IMR-90 (cell line): Measurements from ENCODE around the gene SFPQ. TPM values are rescaled to one million over a fixed set of nuclear protein-coding genes. Genes with fewer than 3 reads are reported as not detected.

Experiments used
- ATAC-seq: fragments of 200-7000 bp; cut with Tn5 transposase; 2 replicates; pipeline ENCODE4 v1.9.1; 2020; ENCODE audit warnings: low read depth, mild to moderate bottlenecking, moderate library complexity
- BruUV-seq: library from RNA; stranded (reverse); fragments of 400-500 nt; replicated peaks from 2 replicates; lab custom pipeline; 2021; lab: Mats Ljungman, UMichigan
- CTCF ChIA-PET: fragments of 300-600 bp; formaldehyde crosslinking; extraction: SDS; loops from one replicate; lab custom pipeline; 2021; ENCODE audit warnings: antibody characterized with exemption; lab: Yijun Ruan, JAX
- POLR2A ChIA-PET: fragments of 300-600 bp; sonication (Branson Sonifier 250); formaldehyde crosslinking; loops from one replicate; lab custom pipeline; 2022; ENCODE audit warnings: antibody characterized with exemption; ENCODE audit not compliant: unreplicated experiment; lab: Charles Lee
- DNase-seq: peaks from one replicate; pipeline ENCODE4 v3.0.0; 2013
- H2AFZ ChIP-seq: replicated peaks from 2 replicates; pipeline ENCODE3; 2013; ENCODE audit warnings: low read length, mild to moderate bottlenecking; ENCODE audit not compliant: poor library complexity
- H2AK5ac ChIP-seq: 2 replicates; pipeline ENCODE4 v1.6.1; 2013; ENCODE audit warnings: low read depth, low read length, inconsistent platforms
- H2AK9ac ChIP-seq: replicated peaks from 2 replicates; pipeline ENCODE3; 2013; ENCODE audit warnings: mild to moderate bottlenecking, low read depth, low read length, moderate library complexity; ENCODE audit not compliant: poor library complexity
- H2BK120ac ChIP-seq: 2 replicates; pipeline ENCODE4 v1.6.1; 2013; ENCODE audit warnings: low read depth, low read length, inconsistent platforms
- H2BK15ac ChIP-seq: 3 replicates; pipeline ENCODE4 v1.6.1; 2013; ENCODE audit warnings: low read depth, low read length, inconsistent platforms
- H2BK20ac ChIP-seq: 2 replicates; pipeline ENCODE4 v1.6.1; 2013; ENCODE audit warnings: low read depth, mild to moderate bottlenecking, inconsistent platforms, low read length, moderate library complexity
- H2BK5ac ChIP-seq: 2 replicates; pipeline ENCODE4 v1.6.1; 2013; ENCODE audit warnings: mild to moderate bottlenecking, low read depth, low read length, inconsistent platforms; ENCODE audit not compliant: poor library complexity, severe bottlenecking
- H3K14ac ChIP-seq: replicated peaks from 2 replicates; pipeline ENCODE4 v1.6.1; 2013; ENCODE audit warnings: low read depth, low read length, inconsistent platforms
- H3K18ac ChIP-seq: 2 replicates; pipeline ENCODE4 v1.6.1; 2013; ENCODE audit warnings: low read depth, low read length, control low read depth
- H3K23ac ChIP-seq: 2 replicates; pipeline ENCODE4 v1.6.1; 2013; ENCODE audit warnings: low read depth, low read length, inconsistent platforms
- H3K27ac ChIP-seq: 2 replicates; pipeline ENCODE4 v1.5.1; 2013; ENCODE audit warnings: mild to moderate bottlenecking, control low read depth, low read length; ENCODE audit not compliant: insufficient read depth
- H3K27me3 ChIP-seq: 2 replicates; pipeline ENCODE4 v1.6.1; 2013; ENCODE audit warnings: low read length; ENCODE audit not compliant: control insufficient read depth, insufficient read depth
- H3K36me3 ChIP-seq: 2 replicates; pipeline ENCODE4 v1.6.1; 2013; ENCODE audit warnings: low read length, mixed read lengths; ENCODE audit not compliant: control insufficient read depth, insufficient read depth
- H3K4ac ChIP-seq: 2 replicates; pipeline ENCODE4 v1.6.1; 2013; ENCODE audit warnings: low read depth, low read length, inconsistent platforms
- H3K4me1 ChIP-seq: 2 replicates; pipeline ENCODE4 v1.6.1; 2013; ENCODE audit warnings: low read length, mixed read lengths; ENCODE audit not compliant: control insufficient read depth, insufficient read depth
- H3K4me2 ChIP-seq: 2 replicates; pipeline ENCODE4 v1.6.1; 2013; ENCODE audit warnings: low read depth, mild to moderate bottlenecking, control low read depth, low read length, moderate library complexity
- H3K4me3 ChIP-seq: 2 replicates; pipeline ENCODE4 v1.5.1; 2013; ENCODE audit warnings: low read depth, mild to moderate bottlenecking, control low read depth, low read length, moderate library complexity; ENCODE audit not compliant: insufficient read depth
- H3K56ac ChIP-seq: 2 replicates; pipeline ENCODE4 v1.6.1; 2013; ENCODE audit warnings: low read length, inconsistent platforms; ENCODE audit not compliant: insufficient read depth; ENCODE audit errors: extremely low read depth
- H3K79me1 ChIP-seq, 2 experiments: 2 replicates each; pipeline ENCODE4 v1.6.1; 2013; ENCODE audit warnings: low read length in 2 of 2, inconsistent platforms in 1 of 2, low read depth in 1 of 2
- H3K9ac ChIP-seq: 2 replicates; pipeline ENCODE4 v1.6.1; 2013; ENCODE audit warnings: low read depth, low read length, control low read depth
- H3K9me1 ChIP-seq: 2 replicates; pipeline ENCODE4 v1.6.1; 2013; ENCODE audit warnings: low read length, inconsistent platforms; ENCODE audit not compliant: insufficient read depth
- H3K9me3 ChIP-seq: 2 replicates; pipeline ENCODE4 v1.6.1; 2013; ENCODE audit warnings: low read length; ENCODE audit not compliant: control insufficient read depth, insufficient read depth
- H4K20me1 ChIP-seq: 2 replicates; pipeline ENCODE4 v1.6.1; 2013; ENCODE audit warnings: low read length, inconsistent platforms; ENCODE audit not compliant: insufficient read depth
- H4K5ac ChIP-seq: 2 replicates; pipeline ENCODE4 v1.6.1; 2013; ENCODE audit warnings: mild to moderate bottlenecking, low read depth, low read length, control low read depth
- H4K8ac ChIP-seq, 2 experiments: 2 replicates each; pipeline ENCODE4 v1.6.1; 2013; ENCODE audit warnings: low read depth in 2 of 2, low read length in 2 of 2, control low read depth in 1 of 2, inconsistent platforms in 1 of 2
- H4K91ac ChIP-seq: 2 replicates; pipeline ENCODE4 v1.6.1; 2013; ENCODE audit warnings: low read depth, low read length, inconsistent platforms; ENCODE audit not compliant: insufficient read depth
- BHLHE40 ChIP-seq: fragments of 150-350 bp; IDR thresholded peaks from 2 replicates; pipeline ENCODE4 v1.6.1; 2016; ENCODE audit warnings: mild to moderate bottlenecking, low read depth, low read length
- CHD1 ChIP-seq: IDR thresholded peaks from 2 replicates; pipeline ENCODE4 v1.6.1; 2012; ENCODE audit warnings: low read depth, low read length, improper control_type of control experiment
- MAZ ChIP-seq: IDR thresholded peaks from 2 replicates; pipeline ENCODE4 v1.6.1; 2012; ENCODE audit warnings: low read depth, mild to moderate bottlenecking, low read length, improper control_type of control experiment, moderate library complexity, borderline replicate concordance
- MXI1 ChIP-seq: IDR thresholded peaks from 2 replicates; pipeline ENCODE4 v1.6.1; 2012; ENCODE audit warnings: low read depth, mild to moderate bottlenecking, low read length, moderate library complexity, borderline replicate concordance
- NFE2L2 ChIP-seq: fragments of 150-350 bp; IDR thresholded peaks from 2 replicates; pipeline ENCODE4 v1.6.1; 2016; ENCODE audit warnings: low read depth, mild to moderate bottlenecking, low read length
- POLR2A ChIP-seq: IDR thresholded peaks from 2 replicates; pipeline ENCODE4 v1.6.1; 2012; ENCODE audit warnings: mild to moderate bottlenecking, low read depth, low read length
- RAD21 ChIP-seq: IDR thresholded peaks from 2 replicates; pipeline ENCODE4 v1.6.1; 2012; ENCODE audit warnings: low read length, improper control_type of control experiment
- RCOR1 ChIP-seq: IDR thresholded peaks from 2 replicates; pipeline ENCODE4 v1.6.1; 2012; ENCODE audit warnings: mild to moderate bottlenecking, low read length, improper control_type of control experiment; ENCODE audit not compliant: insufficient replicate concordance
- SMC3 ChIP-seq: fragments of 150-350 bp; IDR thresholded peaks from 2 replicates; pipeline ENCODE4 v1.6.1; 2016; ENCODE audit warnings: low read depth, mild to moderate bottlenecking, antibody characterized with exemption, low read length, moderate library complexity
- WGBS, 2 experiments: methylation state at CpG; one replicate each; pipeline versions ENCODE4 v1.1.5 to v1.1.7; 2013; ENCODE audit warnings: missing lambda C conversion rate in 2 of 2; ENCODE audit not compliant: insufficient read length in 1 of 2; ENCODE audit errors: extremely low coverage in 2 of 2; 5-methylcytosine and 5-hydroxymethylcytosine counted together
- dilution Hi-C: fragments of 300-500 bp; cut with HindIII; formaldehyde crosslinking; loops from one replicate; pipeline ENCODE4 v1.14.3; 2018; ENCODE audit warnings: low sequenced_read_pairs; ENCODE audit not compliant: unreplicated experiment
- in situ Hi-C: fragments of 300-500 bp; cut with MboI; formaldehyde crosslinking; loops from 3 replicates; pipeline ENCODE4 v1.14.3; 2019; ENCODE audit warnings: low sequenced_read_pairs, inconsistent platforms, mixed read lengths
- intact Hi-C: fragments of 100-400 bp; cut with micrococcal nuclease; formaldehyde crosslinking; loops from 2 replicates; pipeline ENCODE4 v1.10.0; 2022
- polyA plus RNA-seq, 3 experiments: library from polyadenylated mRNA; depleted of rRNA; stranded (reverse); fragments of >200 nt; gene quantifications; 2 replicates each; pipeline ENCODE4 v1.2.3, GENCODE V29; 2012; ENCODE audit warnings: low replicate concordance in 1 of 3
- total RNA-seq: library from RNA; depleted of rRNA; stranded (reverse); fragments of >200 nt; gene quantifications from 2 replicates; pipeline ENCODE4 v1.2.3, GENCODE V29; 2012
- TF ChIP-seq, protein P1 (sequence below): conservative IDR thresholded peaks from 2 replicates; pipeline ENCODE4 v1.5.1; 2012; ENCODE audit warnings: mild to moderate bottlenecking, low read depth, low read length, improper control_type of control experiment
- TF ChIP-seq, protein P2 (sequence below): fragments of 150-350 bp; IDR thresholded peaks from 2 replicates; pipeline ENCODE4 v1.6.1; 2017; ENCODE audit warnings: mild to moderate bottlenecking, antibody characterized with exemption, low read length, low read depth
- TF ChIP-seq, protein P3 (sequence below): fragments of 150-350 bp; IDR thresholded peaks from 2 replicates; pipeline ENCODE4 v1.6.1; 2016; ENCODE audit warnings: low read depth, mild to moderate bottlenecking, low read length, moderate library complexity, borderline replicate concordance

Gene SFPQ
- total and polyA plus RNA-seq, 2 of the 4 experiments (the other 2 are of a cell fraction), result 53.9 to 121 TPM

DNA sequence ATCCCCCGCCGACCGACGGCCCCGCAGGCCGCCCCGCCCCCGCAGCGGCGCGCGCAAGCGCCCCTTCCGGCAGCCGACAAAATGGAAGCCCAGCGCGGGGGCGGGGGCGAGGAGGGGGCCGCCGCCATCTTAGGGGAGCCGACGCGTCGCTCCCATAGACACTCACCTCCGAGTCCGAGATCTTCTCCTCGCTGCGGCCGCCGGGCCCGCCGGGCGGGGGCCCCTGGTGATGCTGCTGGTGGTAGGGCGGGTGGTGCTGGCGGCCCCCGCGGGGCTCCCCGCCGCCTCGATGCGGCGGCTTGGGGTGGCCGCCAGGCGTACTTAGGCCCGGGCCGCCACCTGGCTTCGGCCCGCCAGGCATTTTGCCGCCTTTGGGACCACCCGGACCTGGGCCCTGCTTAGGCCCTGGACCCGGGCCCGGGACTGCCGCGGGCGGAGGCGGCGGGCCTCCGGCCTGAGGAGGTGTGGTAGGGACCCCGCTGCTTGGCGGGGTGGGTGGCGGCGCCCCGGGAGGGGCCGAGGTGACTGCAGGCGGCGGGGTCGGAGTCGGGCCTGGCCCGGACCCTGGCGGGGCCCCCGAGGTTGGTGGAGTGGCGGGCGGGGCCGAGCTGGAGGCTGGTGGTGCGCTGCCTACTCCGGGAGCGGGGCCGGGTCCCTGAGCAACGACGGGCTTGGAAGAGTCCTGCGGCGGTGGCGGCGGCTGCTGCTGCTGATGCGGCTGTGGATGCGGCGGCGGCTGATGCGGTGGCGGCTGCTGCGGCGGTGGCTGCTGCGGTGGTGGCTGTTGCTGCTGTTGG is 691 bp downstream of the SFPQ start:
- 0% methylated on average over 23 of the region's 94 CpGs; no CpG with 5 or more reads in 1 of the 2 experiments for WGBS, 2 experiments
- Histone ChIP-seq H2BK15ac (no peak overlapping the region), H2AK5ac (peak overlapping the region; percentile 99; the same call in 1 of the 2 replicates), H2AFZ (peak overlapping the region; percentile 89), H4K8ac (peak overlapping the region in 1 of 2 experiments; percentile 91; a peak in 1 of 4 replicates), H3K4me1 (peaks cover 4% of the 10 kb centered on the region), H2BK20ac (no peak overlapping the region), H3K14ac (0 out of 2 replicates have a peak overlapping the region, but pooled peaks have one; percentile 86), H2AK9ac (peak overlapping the region; percentile 100), H4K91ac (peak overlapping the region; percentile 63; the same call in 1 of the 2 replicates), H3K79me1 (peaks cover 0 to 23% of the 10 kb centered on the region in 2 experiments; a peak in 3 of 4 replicates), H3K4ac (peak overlapping the region; percentile 95; the same call in 1 of the 2 replicates), H3K18ac (no peak overlapping the region), H3K27me3 (no peaks in the 10 kb centered on the region), H4K20me1 (peaks cover 47% of the 10 kb centered on the region), H3K9ac (peak overlapping the region; percentile 91), H3K23ac (no peak overlapping the region), H3K9me1 (peaks cover 2% of the 10 kb centered on the region; the same call in 1 of the 2 replicates), H3K9me3 (no peaks in the 10 kb centered on the region), H3K27ac (peak overlapping the region; percentile 95), H2BK5ac (peak overlapping the region; percentile 92), H3K4me2 (no peak overlapping the region), H2BK120ac (no peak overlapping the region), H3K56ac (peak overlapping the region; percentile 74), H3K36me3 (peaks cover 39% of the 10 kb centered on the region), H3K4me3 (peak overlapping the region; percentile 74), H4K5ac (0 out of 2 replicates have a peak overlapping the region, but pooled peaks have one; percentile 13)
- dilution Hi-C loops, result no loop called here
- ChIA-PET POLR2A (no interaction called here), CTCF (interaction anchor here (1.0 kb wide), 2 partner anchors 10 to 30 kb away, joined by 3 to 4 read pairs; no protein-coding TSS in a partner anchor)
- TSS peak; percentile 79 for BruUV-seq
- TF ChIP-seq, protein P1, sequence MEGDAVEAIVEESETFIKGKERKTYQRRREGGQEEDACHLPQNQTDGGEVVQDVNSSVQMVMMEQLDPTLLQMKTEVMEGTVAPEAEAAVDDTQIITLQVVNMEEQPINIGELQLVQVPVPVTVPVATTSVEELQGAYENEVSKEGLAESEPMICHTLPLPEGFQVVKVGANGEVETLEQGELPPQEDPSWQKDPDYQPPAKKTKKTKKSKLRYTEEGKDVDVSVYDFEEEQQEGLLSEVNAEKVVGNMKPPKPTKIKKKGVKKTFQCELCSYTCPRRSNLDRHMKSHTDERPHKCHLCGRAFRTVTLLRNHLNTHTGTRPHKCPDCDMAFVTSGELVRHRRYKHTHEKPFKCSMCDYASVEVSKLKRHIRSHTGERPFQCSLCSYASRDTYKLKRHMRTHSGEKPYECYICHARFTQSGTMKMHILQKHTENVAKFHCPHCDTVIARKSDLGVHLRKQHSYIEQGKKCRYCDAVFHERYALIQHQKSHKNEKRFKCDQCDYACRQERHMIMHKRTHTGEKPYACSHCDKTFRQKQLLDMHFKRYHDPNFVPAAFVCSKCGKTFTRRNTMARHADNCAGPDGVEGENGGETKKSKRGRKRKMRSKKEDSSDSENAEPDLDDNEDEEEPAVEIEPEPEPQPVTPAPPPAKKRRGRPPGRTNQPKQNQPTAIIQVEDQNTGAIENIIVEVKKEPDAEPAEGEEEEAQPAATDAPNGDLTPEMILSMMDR, result peak; percentile 30; the same call in 1 of the 2 replicates
- TF ChIP-seq RCOR1, result no peak
- peak; percentile 75 for TF ChIP-seq CHD1
- TF ChIP-seq MXI1, result peak; percentile 56; the same call in 1 of the 2 replicates
- no peak for TF ChIP-seq BHLHE40
- TF ChIP-seq, protein P2, sequence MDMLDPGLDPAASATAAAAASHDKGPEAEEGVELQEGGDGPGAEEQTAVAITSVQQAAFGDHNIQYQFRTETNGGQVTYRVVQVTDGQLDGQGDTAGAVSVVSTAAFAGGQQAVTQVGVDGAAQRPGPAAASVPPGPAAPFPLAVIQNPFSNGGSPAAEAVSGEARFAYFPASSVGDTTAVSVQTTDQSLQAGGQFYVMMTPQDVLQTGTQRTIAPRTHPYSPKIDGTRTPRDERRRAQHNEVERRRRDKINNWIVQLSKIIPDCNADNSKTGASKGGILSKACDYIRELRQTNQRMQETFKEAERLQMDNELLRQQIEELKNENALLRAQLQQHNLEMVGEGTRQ, result peak; percentile 3; the same call in 1 of the 2 replicates
- no peak for TF ChIP-seq NFE2L2
- TF ChIP-seq, protein P3, sequence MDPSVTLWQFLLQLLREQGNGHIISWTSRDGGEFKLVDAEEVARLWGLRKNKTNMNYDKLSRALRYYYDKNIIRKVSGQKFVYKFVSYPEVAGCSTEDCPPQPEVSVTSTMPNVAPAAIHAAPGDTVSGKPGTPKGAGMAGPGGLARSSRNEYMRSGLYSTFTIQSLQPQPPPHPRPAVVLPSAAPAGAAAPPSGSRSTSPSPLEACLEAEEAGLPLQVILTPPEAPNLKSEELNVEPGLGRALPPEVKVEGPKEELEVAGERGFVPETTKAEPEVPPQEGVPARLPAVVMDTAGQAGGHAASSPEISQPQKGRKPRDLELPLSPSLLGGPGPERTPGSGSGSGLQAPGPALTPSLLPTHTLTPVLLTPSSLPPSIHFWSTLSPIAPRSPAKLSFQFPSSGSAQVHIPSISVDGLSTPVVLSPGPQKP, result no peak
- no peak for TF ChIP-seq RAD21
- TF ChIP-seq POLR2A, result peak; percentile 77
- TF ChIP-seq SMC3, result no peak
- TF ChIP-seq MAZ, result peak; percentile 96
- intact Hi-C loops, result loop anchor here (2.0 kb wide), 1 partner anchor 365 kb away; the partner anchor contains the start of genes KIAA0319L and NCDN
- DNase-seq, result peak; percentile 67
- peak; percentile 70 for ATAC-seq
- in situ Hi-C loops, result loop anchor here (10.0 kb wide), 2 partner anchors 103 to 373 kb away; no protein-coding TSS in a partner anchor
